DOHH2 (cell line): Measurements from ENCODE around the gene GPR142.

Experiments used
- H3F3A ChIP-seq: fragments of 200-600 bp; sonication (generic), shearing (Covaris generic); 2 replicates; pipeline ENCODE4 v1.6.0; 2016; ENCODE audit warnings: antibody characterized with exemption, mild to moderate bottlenecking; ENCODE audit not compliant: control insufficient read depth, insufficient read depth
- H3K27ac ChIP-seq: fragments of 200-600 bp; sonication (generic); 2 replicates; pipeline ENCODE4 v1.5.1; 2014; ENCODE audit warnings: low read depth, mild to moderate bottlenecking, low read length, moderate library complexity
- H3K27me3 ChIP-seq: fragments of 200-600 bp; sonication (generic); 2 replicates; pipeline ENCODE4 v1.6.1; 2014; ENCODE audit warnings: mild to moderate bottlenecking, low read length, mixed read lengths; ENCODE audit not compliant: control insufficient read depth
- H3K36me3 ChIP-seq: fragments of 200-600 bp; sonication (generic); 2 replicates; pipeline ENCODE4 v1.6.1; 2014; ENCODE audit warnings: mild to moderate bottlenecking, low read length, moderate library complexity, mixed read lengths; ENCODE audit not compliant: control insufficient read depth
- H3K4me1 ChIP-seq: fragments of 200-600 bp; sonication (generic); 2 replicates; pipeline ENCODE4 v1.6.1; 2014; ENCODE audit warnings: mild to moderate bottlenecking, low read length, mixed read lengths; ENCODE audit not compliant: control insufficient read depth
- H3K4me2 ChIP-seq: fragments of 200-600 bp; sonication (generic); 2 replicates; pipeline ENCODE4 v1.6.0; 2014; ENCODE audit warnings: mild to moderate bottlenecking, low read length, moderate library complexity
- H3K4me3 ChIP-seq: fragments of 200-600 bp; sonication (generic); 2 replicates; pipeline ENCODE4 v1.5.1; 2014; ENCODE audit warnings: mild to moderate bottlenecking, low read length, mixed read lengths
- H3K79me2 ChIP-seq: fragments of 200-600 bp; sonication (generic); 2 replicates; pipeline ENCODE4 v1.6.1; 2014; ENCODE audit warnings: mild to moderate bottlenecking, low read length, mixed read lengths; ENCODE audit not compliant: control insufficient read depth
- H3K9me2 ChIP-seq: fragments of 200-600 bp; sonication (generic); replicated peaks from 2 replicates; pipeline ENCODE4 v1.6.1; 2014; ENCODE audit warnings: mild to moderate bottlenecking, low read length, mixed read lengths; ENCODE audit not compliant: control insufficient read depth
- H3K9me3 ChIP-seq: fragments of 200-600 bp; sonication (generic); 2 replicates; pipeline ENCODE4 v1.6.1; 2014; ENCODE audit warnings: antibody characterized with exemption, low read length, mixed read lengths; ENCODE audit not compliant: control insufficient read depth, insufficient read depth
- H4K20me1 ChIP-seq: fragments of 200-600 bp; sonication (generic); 2 replicates; pipeline ENCODE4 v1.6.0; 2014; ENCODE audit warnings: low read depth, mild to moderate bottlenecking, antibody characterized with exemption, low read length, moderate library complexity; ENCODE audit not compliant: control insufficient read depth, insufficient read depth
- EZH2phosphoT487 ChIP-seq: fragments of 200-600 bp; sonication (generic); IDR thresholded peaks from 2 replicates; pipeline ENCODE4 v1.6.1; 2017; ENCODE audit warnings: borderline replicate concordance, mild to moderate bottlenecking, antibody characterized with exemption, low read length, moderate library complexity, mixed read lengths
- TF ChIP-seq, protein P1 (sequence below): fragments of 200-600 bp; sonication (generic); IDR thresholded peaks from one replicate; pipeline ENCODE4 v1.5.1; 2014; ENCODE audit warnings: antibody characterized with exemption, mild to moderate bottlenecking, low read depth, low read length; ENCODE audit not compliant: poor library complexity, severe bottlenecking

GPR142 gene

DNA sequence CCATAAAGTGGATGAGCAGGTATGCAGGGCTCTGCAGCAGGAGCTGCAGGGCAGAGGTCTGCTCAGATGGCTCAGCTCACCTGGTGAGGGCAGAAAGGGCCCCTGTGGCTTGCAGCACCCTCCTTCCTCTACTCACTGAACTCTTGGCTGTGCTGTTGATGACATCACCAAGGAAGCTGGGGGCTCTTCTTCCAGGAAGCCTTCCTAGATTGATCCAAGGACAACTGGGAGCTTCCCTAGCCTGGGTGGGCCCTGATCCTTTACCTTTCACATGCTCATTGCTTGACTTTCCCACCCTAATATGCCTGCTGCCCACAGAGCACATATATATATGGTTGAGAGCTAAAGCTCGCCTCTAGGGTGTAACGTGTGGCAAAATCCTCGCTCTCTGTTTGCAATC, 38.8 kb upstream of the GPR142 start:
- Histone ChIP-seq H3K9me2 (no peaks in the 10 kb centered on the region), H3K9me3 (no peaks in the 10 kb centered on the region), H3K27ac (no peak overlapping the region), H3K79me2 (no peaks in the 10 kb centered on the region), H3K4me2 (no peak overlapping the region), H3K36me3 (no peaks in the 10 kb centered on the region), H3K4me1 (no peaks in the 10 kb centered on the region), H3F3A (no peaks in the 10 kb centered on the region), H3K27me3 (no peaks in the 10 kb centered on the region), H4K20me1 (no peaks in the 10 kb centered on the region), H3K4me3 (no peak overlapping the region)
- TF ChIP-seq, protein P1, sequence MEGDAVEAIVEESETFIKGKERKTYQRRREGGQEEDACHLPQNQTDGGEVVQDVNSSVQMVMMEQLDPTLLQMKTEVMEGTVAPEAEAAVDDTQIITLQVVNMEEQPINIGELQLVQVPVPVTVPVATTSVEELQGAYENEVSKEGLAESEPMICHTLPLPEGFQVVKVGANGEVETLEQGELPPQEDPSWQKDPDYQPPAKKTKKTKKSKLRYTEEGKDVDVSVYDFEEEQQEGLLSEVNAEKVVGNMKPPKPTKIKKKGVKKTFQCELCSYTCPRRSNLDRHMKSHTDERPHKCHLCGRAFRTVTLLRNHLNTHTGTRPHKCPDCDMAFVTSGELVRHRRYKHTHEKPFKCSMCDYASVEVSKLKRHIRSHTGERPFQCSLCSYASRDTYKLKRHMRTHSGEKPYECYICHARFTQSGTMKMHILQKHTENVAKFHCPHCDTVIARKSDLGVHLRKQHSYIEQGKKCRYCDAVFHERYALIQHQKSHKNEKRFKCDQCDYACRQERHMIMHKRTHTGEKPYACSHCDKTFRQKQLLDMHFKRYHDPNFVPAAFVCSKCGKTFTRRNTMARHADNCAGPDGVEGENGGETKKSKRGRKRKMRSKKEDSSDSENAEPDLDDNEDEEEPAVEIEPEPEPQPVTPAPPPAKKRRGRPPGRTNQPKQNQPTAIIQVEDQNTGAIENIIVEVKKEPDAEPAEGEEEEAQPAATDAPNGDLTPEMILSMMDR = no peak

DNA sequence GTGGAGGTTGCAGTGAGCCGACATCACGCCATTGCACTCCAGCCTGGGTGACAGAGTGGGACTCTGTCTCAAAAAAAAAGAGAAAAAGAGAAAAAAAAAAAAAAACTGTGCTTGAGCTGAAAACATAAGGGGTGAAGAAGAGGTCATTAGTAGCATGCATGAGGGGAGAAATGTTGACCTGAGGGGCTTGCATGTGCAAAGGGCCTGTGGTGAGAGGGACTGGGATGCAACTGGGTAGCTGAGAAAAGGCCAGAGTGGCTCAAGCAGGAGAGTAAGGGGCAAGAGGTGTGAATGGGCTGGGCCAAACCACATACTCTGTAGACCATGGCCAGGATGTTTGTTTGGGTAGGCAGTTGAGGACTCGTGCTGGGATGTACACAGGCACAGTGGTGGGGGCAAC, 37.9 kb upstream of the GPR142 start:
- Histone ChIP-seq H3K4me1 (no peaks in the 10 kb centered on the region), H3K9me3 (no peaks in the 10 kb centered on the region), H3K27me3 (no peaks in the 10 kb centered on the region), H3F3A (no peaks in the 10 kb centered on the region), H3K79me2 (no peaks in the 10 kb centered on the region), H3K9me2 (no peaks in the 10 kb centered on the region), H4K20me1 (no peaks in the 10 kb centered on the region), H3K4me3 (no peak overlapping the region), H3K36me3 (no peaks in the 10 kb centered on the region), H3K4me2 (no peak overlapping the region), H3K27ac (no peak overlapping the region)
- TF ChIP-seq, protein P1 = no peak
- TF ChIP-seq EZH2phosphoT487 = no peak

DNA sequence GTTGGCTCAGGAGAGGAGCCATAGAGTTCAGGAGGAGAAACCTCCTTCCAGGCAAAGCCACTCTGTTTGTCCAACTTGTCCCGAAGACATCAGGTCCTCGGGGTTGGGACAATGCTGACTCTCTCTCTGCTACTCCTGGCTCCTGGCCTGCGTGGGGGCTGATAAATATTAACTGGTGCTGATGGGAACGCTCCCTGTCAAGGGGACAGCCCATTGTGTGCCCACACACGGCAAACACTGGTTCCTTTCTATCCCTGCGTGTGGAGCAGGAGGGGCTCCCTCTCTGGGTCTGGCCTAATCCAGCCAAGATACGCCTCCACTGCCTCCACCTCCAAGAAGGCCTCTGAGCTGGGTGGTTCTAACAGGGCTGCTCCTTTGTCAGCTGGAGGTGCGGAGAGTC, 36.9 kb upstream of the GPR142 start:
- Histone ChIP-seq H3K4me1 (no peaks in the 10 kb centered on the region), H4K20me1 (no peaks in the 10 kb centered on the region), H3K79me2 (no peaks in the 10 kb centered on the region), H3K27me3 (no peaks in the 10 kb centered on the region), H3K27ac (no peak overlapping the region), H3K36me3 (no peaks in the 10 kb centered on the region), H3K9me2 (no peaks in the 10 kb centered on the region), H3K4me2 (no peak overlapping the region), H3F3A (no peaks in the 10 kb centered on the region), H3K9me3 (no peaks in the 10 kb centered on the region), H3K4me3 (no peak overlapping the region)
- TF ChIP-seq EZH2phosphoT487 = no peak
- TF ChIP-seq, protein P1 = no peak

DNA sequence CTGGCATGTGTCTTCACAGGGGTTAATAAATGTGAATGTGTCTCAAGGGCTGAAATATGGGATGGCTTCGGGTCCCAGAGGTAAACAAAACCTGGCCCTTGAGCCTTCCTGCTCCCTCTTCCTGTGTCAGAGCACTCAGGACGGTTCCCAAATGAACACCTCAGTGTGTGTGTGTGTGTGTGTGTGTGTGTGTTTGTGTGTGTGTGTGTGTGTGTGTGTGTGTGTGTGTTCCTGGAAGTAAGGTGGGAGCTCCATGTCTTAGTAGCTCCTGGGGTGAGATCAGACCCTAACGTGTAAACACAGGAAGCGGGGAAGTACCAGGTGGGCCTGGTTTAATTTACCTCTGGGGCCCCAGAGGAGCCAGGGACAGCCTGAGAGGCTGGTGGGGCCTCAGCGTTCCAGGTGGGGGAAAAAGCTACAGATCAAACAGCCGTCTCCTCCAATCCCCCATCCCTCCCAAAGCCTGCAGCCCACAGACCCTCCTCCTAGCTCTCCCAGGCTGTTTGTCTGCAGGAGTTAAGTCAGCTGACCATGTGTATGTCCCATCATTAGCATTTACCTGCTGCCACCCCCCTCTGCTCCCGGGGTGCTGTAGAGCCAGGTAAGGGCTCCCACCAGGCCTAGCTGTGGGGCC, 35.2 kb upstream of the GPR142 start:
- TF ChIP-seq, protein P1 = no peak
- TF ChIP-seq EZH2phosphoT487 = no peak
- H3K9me2 ChIP-seq = no peaks in the 10 kb centered on the region
- no peaks in the 10 kb centered on the region for H3K27me3 ChIP-seq
- H3K4me2 ChIP-seq = no peak overlapping the region
- no peak overlapping the region for H3K4me3 ChIP-seq
- no peaks in the 10 kb centered on the region for H3K4me1 ChIP-seq
- no peaks in the 10 kb centered on the region for H3K36me3 ChIP-seq
- no peaks in the 10 kb centered on the region for H3F3A ChIP-seq
- H3K27ac ChIP-seq = no peak overlapping the region
- H3K79me2 ChIP-seq = no peaks in the 10 kb centered on the region
- H3K9me3 ChIP-seq = no peaks in the 10 kb centered on the region
- no peaks in the 10 kb centered on the region for H4K20me1 ChIP-seq
